WTC11 (cell line): ENCODE measurements around the gene GNAL. TPM values are rescaled to one million over a fixed set of nuclear protein-coding genes. Genes with fewer than 3 reads are reported as not detected.

Experiments
- ATAC-seq: fragments of 200-7000 bp; cut with Tn5 transposase; 2 replicates; pipeline ENCODE4 v1.10.0; 2021; ENCODE audit warnings: mild to moderate bottlenecking, moderate library complexity
- CTCF ChIA-PET: fragments of 300-600 bp; sonication (Branson Sonifier 250); formaldehyde crosslinking; loops from one replicate; lab custom pipeline; 2021; ENCODE audit warnings: antibody characterized with exemption; lab: Charles Lee
- POLR2A ChIA-PET: fragments of 350-600 bp; sonication (Branson Sonifier 250); formaldehyde crosslinking; loops from one replicate; lab custom pipeline; 2021; ENCODE audit warnings: antibody characterized with exemption; lab: Charles Lee
- DNase-seq: peaks from one replicate; pipeline ENCODE4 v3.0.0; 2021; ENCODE audit warnings: low spot score
- H3K27ac Mint-ChIP-seq: 2 replicates; pipeline ENCODE4 v1.8.0; 2021; ENCODE audit warnings: mixed read lengths
- H3K27me3 Mint-ChIP-seq: 2 replicates; pipeline ENCODE4 v1.8.0; 2021; ENCODE audit warnings: low read depth, mild to moderate bottlenecking, moderate library complexity, mixed read lengths
- H3K36me3 Mint-ChIP-seq: 2 replicates; pipeline ENCODE4 v1.8.0; 2021; ENCODE audit warnings: mixed read lengths
- H3K4me1 Mint-ChIP-seq: 2 replicates; pipeline ENCODE4 v1.8.0; 2022; ENCODE audit warnings: mixed read lengths
- H3K4me3 Mint-ChIP-seq: 2 replicates; pipeline ENCODE4 v1.8.0; 2021; ENCODE audit warnings: mild to moderate bottlenecking, moderate library complexity, mixed read lengths
- H3K9me3 Mint-ChIP-seq: 2 replicates; pipeline ENCODE4 v1.8.0; 2021; ENCODE audit warnings: mixed read lengths
- JUN ChIP-seq: sonication (generic); formaldehyde crosslinking; IDR thresholded peaks from 2 replicates; pipeline ENCODE4 v1.8.0; 2023; ENCODE audit warnings: mild to moderate bottlenecking, missing genetic modification reagents
- RELA ChIP-seq: sonication (generic); formaldehyde crosslinking; IDR thresholded peaks from 2 replicates; pipeline ENCODE4 v1.8.1; 2022; ENCODE audit warnings: missing genetic modification reagents, mild to moderate bottlenecking, borderline replicate concordance
- TP53 ChIP-seq: sonication (generic); formaldehyde crosslinking; IDR thresholded peaks from 2 replicates; pipeline ENCODE4 v1.8.1; 2023; ENCODE audit warnings: mild to moderate bottlenecking, missing genetic modification reagents
- ZNF263 ChIP-seq: sonication (generic); formaldehyde crosslinking; IDR thresholded peaks from 2 replicates; pipeline ENCODE4 v1.8.1; 2022; ENCODE audit warnings: low read depth, mild to moderate bottlenecking, moderate library complexity, missing genetic modification reagents
- ZNF671 ChIP-seq: fragments of 250-450 bp; sonication (Bioruptor Pico); IDR thresholded peaks from 2 replicates; pipeline ENCODE4 v1.8.0; 2021; ENCODE audit warnings: mild to moderate bottlenecking
- total RNA-seq: library from RNA; stranded (reverse); gene quantifications from 3 replicates; pipeline ENCODE4 v1.2.3, GENCODE V29; 2021
- TF ChIP-seq, protein P1 (sequence below): sonication (generic); formaldehyde crosslinking; IDR thresholded peaks from 2 replicates; pipeline ENCODE4 v1.8.1; 2023; ENCODE audit warnings: mild to moderate bottlenecking, missing genetic modification reagents
- TF ChIP-seq, protein P2 (sequence below): fragments of 250-450 bp; sonication (Bioruptor Pico); IDR thresholded peaks from 2 replicates; pipeline ENCODE4 v2.1.2; 2022; ENCODE audit warnings: mild to moderate bottlenecking, moderate library complexity
- TF ChIP-seq, protein P3 (sequence below): sonication (generic); formaldehyde crosslinking; IDR thresholded peaks from 2 replicates; pipeline ENCODE4 v1.8.0; 2022; ENCODE audit warnings: missing genetic modification reagents
- TF ChIP-seq, protein P4 (sequence below): sonication (generic); formaldehyde crosslinking; IDR thresholded peaks from 2 replicates; pipeline ENCODE4 v1.8.1; 2022; ENCODE audit warnings: missing genetic modification reagents, borderline replicate concordance
- TF ChIP-seq, protein P5 (sequence below): fragments of 250-450 bp; sonication (Bioruptor Pico); IDR thresholded peaks from 2 replicates; pipeline ENCODE4 v1.9.0; 2021; ENCODE audit warnings: mild to moderate bottlenecking

Gene GNAL
- total RNA-seq, 1 experiment from 2014 or later, result 22.3 TPM

DNA sequence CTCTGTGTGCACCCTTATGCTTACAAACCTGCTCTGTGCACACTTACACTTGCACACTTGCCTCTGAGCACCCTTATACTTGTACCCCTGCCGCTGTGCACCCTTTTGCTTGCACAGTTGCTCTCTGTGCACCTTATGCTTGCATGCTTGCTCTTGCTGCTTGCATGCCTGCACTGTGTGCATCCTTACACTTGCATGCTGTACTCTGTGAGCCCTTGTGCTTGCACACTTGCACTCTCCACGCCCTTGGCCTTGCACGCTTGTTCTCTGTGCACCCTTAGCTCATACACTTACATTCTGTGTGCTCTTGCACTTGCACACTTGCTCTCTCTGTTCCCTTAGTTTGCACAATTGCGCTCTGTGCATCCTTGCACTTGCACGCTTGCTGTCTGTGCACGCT, 78.3 kb downstream of the GNAL start:
- DNase-seq, result no peak
- ChIA-PET CTCF (no interaction called here), POLR2A (no interaction called here)
- H3K9me3 Mint-ChIP-seq, result no peaks in the 10 kb centered on the region
- no peaks in the 10 kb centered on the region for H3K27me3 Mint-ChIP-seq
- no peaks in the 10 kb centered on the region for H3K36me3 Mint-ChIP-seq
- H3K4me3 Mint-ChIP-seq, result no peak overlapping the region
- H3K27ac Mint-ChIP-seq, result 0 out of 2 replicates have a peak overlapping the region, but pooled peaks have one; percentile 4
- H3K4me1 Mint-ChIP-seq, result peaks cover 26% of the 10 kb centered on the region
- TF ChIP-seq, protein P1, sequence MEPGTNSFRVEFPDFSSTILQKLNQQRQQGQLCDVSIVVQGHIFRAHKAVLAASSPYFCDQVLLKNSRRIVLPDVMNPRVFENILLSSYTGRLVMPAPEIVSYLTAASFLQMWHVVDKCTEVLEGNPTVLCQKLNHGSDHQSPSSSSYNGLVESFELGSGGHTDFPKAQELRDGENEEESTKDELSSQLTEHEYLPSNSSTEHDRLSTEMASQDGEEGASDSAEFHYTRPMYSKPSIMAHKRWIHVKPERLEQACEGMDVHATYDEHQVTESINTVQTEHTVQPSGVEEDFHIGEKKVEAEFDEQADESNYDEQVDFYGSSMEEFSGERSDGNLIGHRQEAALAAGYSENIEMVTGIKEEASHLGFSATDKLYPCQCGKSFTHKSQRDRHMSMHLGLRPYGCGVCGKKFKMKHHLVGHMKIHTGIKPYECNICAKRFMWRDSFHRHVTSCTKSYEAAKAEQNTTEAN, result peak; percentile 87; the same call in 1 of the 2 replicates
- TF ChIP-seq, protein P2, sequence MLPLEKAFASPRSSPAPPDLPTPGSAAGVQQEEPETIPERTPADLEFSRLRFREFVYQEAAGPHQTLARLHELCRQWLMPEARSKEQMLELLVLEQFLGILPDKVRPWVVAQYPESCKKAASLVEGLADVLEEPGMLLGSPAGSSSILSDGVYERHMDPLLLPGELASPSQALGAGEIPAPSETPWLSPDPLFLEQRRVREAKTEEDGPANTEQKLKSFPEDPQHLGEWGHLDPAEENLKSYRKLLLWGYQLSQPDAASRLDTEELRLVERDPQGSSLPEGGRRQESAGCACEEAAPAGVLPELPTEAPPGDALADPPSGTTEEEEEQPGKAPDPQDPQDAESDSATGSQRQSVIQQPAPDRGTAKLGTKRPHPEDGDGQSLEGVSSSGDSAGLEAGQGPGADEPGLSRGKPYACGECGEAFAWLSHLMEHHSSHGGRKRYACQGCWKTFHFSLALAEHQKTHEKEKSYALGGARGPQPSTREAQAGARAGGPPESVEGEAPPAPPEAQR (CRISPR knock-in tag), result no peak
- TF ChIP-seq, all 79 proteins: peak for 1
- ATAC-seq, result no peak

GRCh38 chr18:11767935-11768334, 78.9 kb downstream of the GNAL start:
- DNase-seq (no peak), ATAC-seq (no peak)
- Mint-ChIP-seq H3K36me3 (no peaks in the 10 kb centered on the region; the same call in 1 of the 2 replicates), H3K4me1 (peaks cover 26% of the 10 kb centered on the region), H3K4me3 (no peak overlapping the region), H3K27me3 (no peaks in the 10 kb centered on the region), H3K9me3 (no peaks in the 10 kb centered on the region), H3K27ac (no peak overlapping the region)
- POLR2A ChIA-PET, result no interaction called here
- CTCF ChIA-PET, result no interaction called here
- TF ChIP-seq, protein P3, sequence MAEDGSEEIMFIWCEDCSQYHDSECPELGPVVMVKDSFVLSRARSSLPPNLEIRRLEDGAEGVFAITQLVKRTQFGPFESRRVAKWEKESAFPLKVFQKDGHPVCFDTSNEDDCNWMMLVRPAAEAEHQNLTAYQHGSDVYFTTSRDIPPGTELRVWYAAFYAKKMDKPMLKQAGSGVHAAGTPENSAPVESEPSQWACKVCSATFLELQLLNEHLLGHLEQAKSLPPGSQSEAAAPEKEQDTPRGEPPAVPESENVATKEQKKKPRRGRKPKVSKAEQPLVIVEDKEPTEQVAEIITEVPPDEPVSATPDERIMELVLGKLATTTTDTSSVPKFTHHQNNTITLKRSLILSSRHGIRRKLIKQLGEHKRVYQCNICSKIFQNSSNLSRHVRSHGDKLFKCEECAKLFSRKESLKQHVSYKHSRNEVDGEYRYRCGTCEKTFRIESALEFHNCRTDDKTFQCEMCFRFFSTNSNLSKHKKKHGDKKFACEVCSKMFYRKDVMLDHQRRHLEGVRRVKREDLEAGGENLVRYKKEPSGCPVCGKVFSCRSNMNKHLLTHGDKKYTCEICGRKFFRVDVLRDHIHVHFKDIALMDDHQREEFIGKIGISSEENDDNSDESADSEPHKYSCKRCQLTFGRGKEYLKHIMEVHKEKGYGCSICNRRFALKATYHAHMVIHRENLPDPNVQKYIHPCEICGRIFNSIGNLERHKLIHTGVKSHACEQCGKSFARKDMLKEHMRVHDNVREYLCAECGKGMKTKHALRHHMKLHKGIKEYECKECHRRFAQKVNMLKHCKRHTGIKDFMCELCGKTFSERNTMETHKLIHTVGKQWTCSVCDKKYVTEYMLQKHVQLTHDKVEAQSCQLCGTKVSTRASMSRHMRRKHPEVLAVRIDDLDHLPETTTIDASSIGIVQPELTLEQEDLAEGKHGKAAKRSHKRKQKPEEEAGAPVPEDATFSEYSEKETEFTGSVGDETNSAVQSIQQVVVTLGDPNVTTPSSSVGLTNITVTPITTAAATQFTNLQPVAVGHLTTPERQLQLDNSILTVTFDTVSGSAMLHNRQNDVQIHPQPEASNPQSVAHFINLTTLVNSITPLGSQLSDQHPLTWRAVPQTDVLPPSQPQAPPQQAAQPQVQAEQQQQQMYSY (CRISPR knock-in tag), result no peak
- TF ChIP-seq JUN (CRISPR knock-in tag) (no peak), ZNF263 (CRISPR knock-in tag) (no peak), RELA (CRISPR knock-in tag) (no peak), TP53 (no peak), ZNF671 (CRISPR knock-in tag) (no peak)
- TF ChIP-seq, protein P4, sequence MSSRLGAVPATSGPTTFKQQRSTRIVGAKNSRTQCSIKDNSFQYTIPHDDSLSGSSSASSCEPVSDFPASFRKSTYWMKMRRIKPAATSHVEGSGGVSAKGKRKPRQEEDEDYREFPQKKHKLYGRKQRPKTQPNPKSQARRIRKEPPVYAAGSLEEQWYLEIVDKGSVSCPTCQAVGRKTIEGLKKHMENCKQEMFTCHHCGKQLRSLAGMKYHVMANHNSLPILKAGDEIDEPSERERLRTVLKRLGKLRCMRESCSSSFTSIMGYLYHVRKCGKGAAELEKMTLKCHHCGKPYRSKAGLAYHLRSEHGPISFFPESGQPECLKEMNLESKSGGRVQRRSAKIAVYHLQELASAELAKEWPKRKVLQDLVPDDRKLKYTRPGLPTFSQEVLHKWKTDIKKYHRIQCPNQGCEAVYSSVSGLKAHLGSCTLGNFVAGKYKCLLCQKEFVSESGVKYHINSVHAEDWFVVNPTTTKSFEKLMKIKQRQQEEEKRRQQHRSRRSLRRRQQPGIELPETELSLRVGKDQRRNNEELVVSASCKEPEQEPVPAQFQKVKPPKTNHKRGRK (CRISPR knock-in tag), result no peak
- TF ChIP-seq, protein P5, sequence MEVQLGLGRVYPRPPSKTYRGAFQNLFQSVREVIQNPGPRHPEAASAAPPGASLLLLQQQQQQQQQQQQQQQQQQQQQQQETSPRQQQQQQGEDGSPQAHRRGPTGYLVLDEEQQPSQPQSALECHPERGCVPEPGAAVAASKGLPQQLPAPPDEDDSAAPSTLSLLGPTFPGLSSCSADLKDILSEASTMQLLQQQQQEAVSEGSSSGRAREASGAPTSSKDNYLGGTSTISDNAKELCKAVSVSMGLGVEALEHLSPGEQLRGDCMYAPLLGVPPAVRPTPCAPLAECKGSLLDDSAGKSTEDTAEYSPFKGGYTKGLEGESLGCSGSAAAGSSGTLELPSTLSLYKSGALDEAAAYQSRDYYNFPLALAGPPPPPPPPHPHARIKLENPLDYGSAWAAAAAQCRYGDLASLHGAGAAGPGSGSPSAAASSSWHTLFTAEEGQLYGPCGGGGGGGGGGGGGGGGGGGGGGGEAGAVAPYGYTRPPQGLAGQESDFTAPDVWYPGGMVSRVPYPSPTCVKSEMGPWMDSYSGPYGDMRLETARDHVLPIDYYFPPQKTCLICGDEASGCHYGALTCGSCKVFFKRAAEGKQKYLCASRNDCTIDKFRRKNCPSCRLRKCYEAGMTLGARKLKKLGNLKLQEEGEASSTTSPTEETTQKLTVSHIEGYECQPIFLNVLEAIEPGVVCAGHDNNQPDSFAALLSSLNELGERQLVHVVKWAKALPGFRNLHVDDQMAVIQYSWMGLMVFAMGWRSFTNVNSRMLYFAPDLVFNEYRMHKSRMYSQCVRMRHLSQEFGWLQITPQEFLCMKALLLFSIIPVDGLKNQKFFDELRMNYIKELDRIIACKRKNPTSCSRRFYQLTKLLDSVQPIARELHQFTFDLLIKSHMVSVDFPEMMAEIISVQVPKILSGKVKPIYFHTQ (CRISPR knock-in tag), result no peak
